Liver (tissue), 3 donors: ENCODE data around the gene LUC7L3.

Source experiments
- CTCF ChIP-seq: fragments of 150-350 bp; IDR thresholded peaks from 2 replicates; pipeline ENCODE4 v1.5.1; 2017; ENCODE audit warnings: improper control_type of control experiment, low read depth, low read length; ENCODE audit not compliant: missing input control
- SP1 ChIP-seq: IDR thresholded peaks from 2 replicates; pipeline ENCODE4 v1.6.1; 2018; ENCODE audit warnings: antibody characterized with exemption, mild to moderate bottlenecking
- TF ChIP-seq, protein P1 (sequence below): IDR thresholded peaks from 2 replicates; pipeline ENCODE4 v1.6.1; 2016; ENCODE audit warnings: antibody characterized with exemption
- donor health status: healthy.
- donor health status: healthy.

DNA sequence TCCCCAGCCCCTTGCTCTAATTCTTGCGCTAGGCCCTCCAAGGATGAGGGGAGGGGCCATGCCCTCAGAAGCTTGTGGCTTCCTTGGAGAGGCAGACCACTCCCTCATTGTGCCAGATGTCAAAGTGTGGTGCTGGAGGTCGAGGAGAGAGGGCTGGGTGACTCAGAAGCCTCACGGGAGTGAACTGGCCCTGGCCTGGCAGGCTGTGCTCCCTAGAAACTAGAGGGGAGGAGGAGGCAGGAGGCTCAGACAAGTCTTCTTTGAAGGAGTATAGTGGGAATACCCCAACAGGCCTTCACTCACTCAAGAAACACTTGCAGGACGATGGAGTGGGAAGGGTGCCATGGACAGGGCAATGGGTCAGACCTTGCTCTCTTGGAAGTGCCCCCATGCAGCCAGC, 30.2 kb upstream of the LUC7L3 start:
- TF ChIP-seq SP1: no peak
- no peak for TF ChIP-seq CTCF
- TF ChIP-seq, protein P1, sequence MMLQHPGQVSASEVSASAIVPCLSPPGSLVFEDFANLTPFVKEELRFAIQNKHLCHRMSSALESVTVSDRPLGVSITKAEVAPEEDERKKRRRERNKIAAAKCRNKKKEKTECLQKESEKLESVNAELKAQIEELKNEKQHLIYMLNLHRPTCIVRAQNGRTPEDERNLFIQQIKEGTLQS: no peak
